SIG-M5 treated with dmso at 0.1 percent for 504 hours (cell line): ENCODE measurements around the gene DPP6.

Source experiments
- DNase-seq: peaks from one replicate; lab custom pipeline; 2025; ENCODE audit not compliant: unreplicated experiment; lab: John Stamatoyannopoulos, UW

DPP6 gene

GRCh38 chr7:154868921-154869320, 816.7 kb downstream of the DPP6 start:
- DNase-seq = no peak

- no peak for DNase-seq
Measured at GRCh38 chr7:154869436-154869835, 817.2 kb downstream of the DPP6 start.

GRCh38 chr7:154871507-154871906, 819.3 kb downstream of the DPP6 start:
- DNase-seq = no peak

GRCh38 chr7:154871928-154872750, 819.9 kb downstream of the DPP6 start:
- no peak for DNase-seq

GRCh38 chr7:154872811-154873499, 820.8 kb downstream of the DPP6 start:
- no peak for DNase-seq

- DNase-seq = no peak
Measured at GRCh38 chr7:154873500-154874121, 821.4 kb downstream of the DPP6 start.

- no peak for DNase-seq
Measured at GRCh38 chr7:154874409-154875113, 822.4 kb downstream of the DPP6 start.

GRCh38 chr7:154875297-154875696, 823.1 kb downstream of the DPP6 start:
- DNase-seq = no peak

- DNase-seq = no peak
Measured at GRCh38 chr7:154876516-154876915, 824.3 kb downstream of the DPP6 start.

GRCh38 chr7:154877031-154877430, 824.8 kb downstream of the DPP6 start:
- no peak for DNase-seq

GRCh38 chr7:154879629-154880028, 827.4 kb downstream of the DPP6 start:
- DNase-seq = no peak

GRCh38 chr7:154880513-154880912, 828.3 kb downstream of the DPP6 start:
- DNase-seq = no peak

- DNase-seq = no peak
Measured at GRCh38 chr7:154881026-154881425, 828.8 kb downstream of the DPP6 start.

- no peak for DNase-seq
Measured at GRCh38 chr7:154881526-154881925, 829.3 kb downstream of the DPP6 start.

- no peak for DNase-seq
Measured at GRCh38 chr7:154882931-154883474, 830.8 kb downstream of the DPP6 start.

- no peak for DNase-seq
Measured at GRCh38 chr7:154884348-154884920, 832.2 kb downstream of the DPP6 start.

GRCh38 chr7:154886591-154886990, 834.4 kb downstream of the DPP6 start:
- DNase-seq = no peak

GRCh38 chr7:154888690-154889089, 836.5 kb downstream of the DPP6 start:
- DNase-seq = no peak

GRCh38 chr7:154892459-154892858, 840.3 kb downstream of the DPP6 start:
- DNase-seq = no peak

GRCh38 chr7:154896076-154896475, 843.9 kb downstream of the DPP6 start:
- DNase-seq = no peak
